ENCODE results near the gene OR11L1.

OR11L1 gene

GRCh38 chr1:247812637-247813036, 29.1 kb downstream of the OR11L1 start:
- no peak for DNase-seq (ENCODE audit: low spot score)

GRCh38 chr1:247797518-247797917, 44.2 kb downstream of the OR11L1 start:
- DNase-seq (ENCODE audit: low spot score) = no peak
